ENCODE results near the gene PTPRN2. TPM values are rescaled to one million over a fixed set of nuclear protein-coding genes. Genes with fewer than 3 reads are reported as not detected.

Gene PTPRN2
- total and polyA plus RNA-seq, 2 donors (not counting 3 experiments of a cell fraction or from before 2014, with no cell fraction given): 0.62 to 0.88 TPM

DNA sequence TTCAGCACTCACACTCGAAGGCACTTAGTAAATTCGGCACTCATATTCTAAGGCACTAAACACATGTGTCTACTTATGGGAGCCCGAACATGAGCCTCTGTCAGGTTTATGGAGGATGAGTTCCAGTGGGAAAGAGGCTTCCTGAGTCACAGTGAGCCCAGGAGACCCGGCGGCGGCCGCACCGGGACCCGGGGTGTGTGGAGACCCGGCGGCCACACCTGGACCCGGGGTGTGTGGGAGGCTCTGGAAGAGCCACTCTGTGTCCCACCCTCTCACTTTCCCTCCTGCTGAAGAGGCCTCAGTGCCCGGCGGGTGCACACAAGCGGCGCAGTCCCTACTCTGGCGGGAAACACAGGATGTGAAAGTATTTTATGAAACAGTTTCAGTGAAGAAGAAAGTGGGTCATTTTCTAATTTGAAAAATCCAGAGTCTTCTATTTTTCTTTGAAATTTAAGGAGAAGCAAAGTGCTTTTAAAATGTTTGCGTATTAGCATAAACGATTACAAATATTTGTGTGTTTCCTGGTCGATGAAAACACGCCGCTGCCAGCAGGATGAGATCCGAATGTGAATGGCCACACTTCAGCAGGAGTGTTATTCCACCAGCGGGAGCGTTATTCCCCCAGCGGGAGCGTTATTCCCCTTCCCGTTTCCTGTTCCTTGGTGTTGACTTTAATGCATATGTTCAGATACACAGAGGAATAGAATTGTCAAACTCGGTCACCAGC, 625.7 kb downstream of the PTPRN2 start:
- no peaks in the 10 kb centered on the region for H3K9me1 ChIP-seq (replicated peaks; ENCODE audit: control insufficient read depth, extremely low read depth, insufficient read depth, low read length)
- H3K36me3 ChIP-seq (ENCODE audit: control insufficient read depth in 2 of 2, extremely low read depth in 1 of 2, insufficient read depth in 2 of 2, low read length in 2 of 2): no peaks in the 10 kb centered on the region
- ChIA-PET CTCF (no interaction called here), POLR2A (no interaction called here)
- intact Hi-C loops (cut with micrococcal nuclease): no loop called here
- no peak overlapping the region for H3K27ac ChIP-seq (ENCODE audit: insufficient read depth, low read depth, low read length)
- no peak overlapping the region for H3K4me3 ChIP-seq (replicated peaks in 1 of 3; ENCODE audit: insufficient read depth in 1 of 3, low read depth in 1 of 3, low read length in 3 of 3)
- TF ChIP-seq, protein P1, sequence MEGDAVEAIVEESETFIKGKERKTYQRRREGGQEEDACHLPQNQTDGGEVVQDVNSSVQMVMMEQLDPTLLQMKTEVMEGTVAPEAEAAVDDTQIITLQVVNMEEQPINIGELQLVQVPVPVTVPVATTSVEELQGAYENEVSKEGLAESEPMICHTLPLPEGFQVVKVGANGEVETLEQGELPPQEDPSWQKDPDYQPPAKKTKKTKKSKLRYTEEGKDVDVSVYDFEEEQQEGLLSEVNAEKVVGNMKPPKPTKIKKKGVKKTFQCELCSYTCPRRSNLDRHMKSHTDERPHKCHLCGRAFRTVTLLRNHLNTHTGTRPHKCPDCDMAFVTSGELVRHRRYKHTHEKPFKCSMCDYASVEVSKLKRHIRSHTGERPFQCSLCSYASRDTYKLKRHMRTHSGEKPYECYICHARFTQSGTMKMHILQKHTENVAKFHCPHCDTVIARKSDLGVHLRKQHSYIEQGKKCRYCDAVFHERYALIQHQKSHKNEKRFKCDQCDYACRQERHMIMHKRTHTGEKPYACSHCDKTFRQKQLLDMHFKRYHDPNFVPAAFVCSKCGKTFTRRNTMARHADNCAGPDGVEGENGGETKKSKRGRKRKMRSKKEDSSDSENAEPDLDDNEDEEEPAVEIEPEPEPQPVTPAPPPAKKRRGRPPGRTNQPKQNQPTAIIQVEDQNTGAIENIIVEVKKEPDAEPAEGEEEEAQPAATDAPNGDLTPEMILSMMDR (IDR thresholded peaks at IDR 0.05; ENCODE audit: extremely low read depth in 1 of 2, insufficient read depth in 1 of 2, low read depth in 1 of 2, low read length in 2 of 2): no peak
- TF ChIP-seq GATA2 (IDR thresholded peaks at IDR 0.05; ENCODE audit: insufficient read depth, insufficient read length, low read depth, low read length) (no peak), POLR2A (IDR thresholded peaks at IDR 0.05; ENCODE audit: low read depth, low read length) (no peak), MYC (IDR thresholded peaks at IDR 0.05; ENCODE audit: low read depth, low read length) (no peak), EZH2 (IDR thresholded peaks at IDR 0.05; ENCODE audit: borderline replicate concordance, low read depth, low read length, severe bottlenecking) (no peak), FOS (IDR thresholded peaks at IDR 0.05; ENCODE audit: borderline replicate concordance, insufficient read depth, low read length) (no peak), POLR2AphosphoS5 (IDR thresholded peaks at IDR 0.05; ENCODE audit: insufficient read depth, low read depth, low read length) (no peak), JUN (IDR thresholded peaks at IDR 0.05; ENCODE audit: borderline replicate concordance, insufficient read depth, insufficient read length, low read depth) (no peak)
- TF ChIP-seq, protein P2, sequence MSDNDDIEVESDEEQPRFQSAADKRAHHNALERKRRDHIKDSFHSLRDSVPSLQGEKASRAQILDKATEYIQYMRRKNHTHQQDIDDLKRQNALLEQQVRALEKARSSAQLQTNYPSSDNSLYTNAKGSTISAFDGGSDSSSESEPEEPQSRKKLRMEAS (IDR thresholded peaks at IDR 0.05; ENCODE audit: insufficient read depth, insufficient read length): no peak
- no peak overlapping the region for H2AFZ ChIP-seq (ENCODE audit: low read depth, low read length)
- dilution Hi-C loops (cut with MboI; ENCODE audit: extremely low pct_ligation_motif_present, low sequenced_read_pairs): no loop called here
- no peaks in the 10 kb centered on the region for H3K27me3 ChIP-seq (ENCODE audit: control insufficient read depth in 2 of 2, insufficient read depth in 2 of 2, low read length in 2 of 2)
- H3K4me1 ChIP-seq (ENCODE audit: control insufficient read depth, extremely low read depth, insufficient read depth, low read length): no peaks in the 10 kb centered on the region
- no TSS peak for BruUV-seq (replicated peaks)
- H3K9ac ChIP-seq (replicated peaks; ENCODE audit: extremely low read depth, insufficient read depth, low read length): no peak overlapping the region
- no peak for DNase-seq (ENCODE audit: low read depth, low spot score)
- H3K79me2 ChIP-seq (ENCODE audit: control insufficient read depth, insufficient read depth, low read length): no peaks in the 10 kb centered on the region
- peaks cover 7% of the 10 kb centered on the region for H3K9me3 ChIP-seq (replicated peaks; ENCODE audit: control insufficient read depth, insufficient read depth, low read length)
- FAIRE-seq: no peak
- no peak overlapping the region for H3K4me2 ChIP-seq (ENCODE audit: insufficient read depth, low read length)
- H4K20me1 ChIP-seq (replicated peaks; ENCODE audit: control insufficient read depth, extremely low read depth, insufficient read depth, low read length): no peaks in the 10 kb centered on the region

All from endothelial cell of umbilical vein (primary cell).